Measurements from ENCODE around the gene SLC6A17.

GRCh38 chr1:110113551-110113950 is 36.7 kb upstream of the SLC6A17 start:
- TF ChIP-seq EZH2 (IDR thresholded peaks at IDR 0.05; ENCODE audit: insufficient read depth, low read length) (no peak), CTCF (IDR thresholded peaks at IDR 0.05; ENCODE audit: insufficient read depth, low read depth, low read length) (no peak)

Measured in astrocyte (in vitro differentiated cells and primary cell).